Inflammatory macrophage (primary cell): ENCODE data around the gene KIF3A.

Source experiments
- DNase-seq, 2 donors: peaks; one replicate each; pipeline ENCODE4 v3.0.0-alpha.2; 2020 to 2022

The KIF3A gene

GRCh38 chr5:132753135-132753987 is 16.0 kb upstream of the KIF3A start:
- DNase-seq: no peak

GRCh38 chr5:132752581-132753125 is 15.3 kb upstream of the KIF3A start:
- no peak for DNase-seq

DNA sequence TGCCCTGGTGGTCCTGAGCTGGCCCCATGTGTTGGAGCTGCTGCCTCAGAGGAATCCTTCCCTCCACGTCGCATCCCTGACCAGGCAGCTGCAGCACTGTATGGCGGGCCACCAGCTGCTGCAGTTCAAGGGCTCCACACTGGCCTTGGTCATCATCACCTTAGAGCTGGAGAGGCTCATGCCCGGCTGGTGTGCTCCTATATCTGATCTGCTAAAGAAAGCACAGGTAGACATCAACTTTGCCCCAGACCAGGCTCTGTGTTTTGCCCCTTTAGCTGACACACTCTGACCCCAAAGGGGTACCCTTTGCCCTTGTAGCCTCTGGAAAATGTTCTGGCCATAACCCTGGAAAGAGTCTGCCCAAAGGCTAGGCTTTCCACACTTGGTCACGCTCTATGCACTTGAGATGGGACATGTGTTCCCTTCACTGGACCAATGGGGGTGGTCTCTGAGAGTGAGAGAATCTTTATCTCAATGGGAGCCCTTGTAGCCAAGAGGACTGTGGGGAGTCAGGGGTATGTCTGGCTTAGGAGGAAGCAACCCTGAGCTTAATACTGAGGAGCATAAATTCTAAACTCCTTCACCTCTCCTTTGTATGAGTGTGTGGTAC is 14.7 kb upstream of the KIF3A start:
- DNase-seq: no peak

DNA sequence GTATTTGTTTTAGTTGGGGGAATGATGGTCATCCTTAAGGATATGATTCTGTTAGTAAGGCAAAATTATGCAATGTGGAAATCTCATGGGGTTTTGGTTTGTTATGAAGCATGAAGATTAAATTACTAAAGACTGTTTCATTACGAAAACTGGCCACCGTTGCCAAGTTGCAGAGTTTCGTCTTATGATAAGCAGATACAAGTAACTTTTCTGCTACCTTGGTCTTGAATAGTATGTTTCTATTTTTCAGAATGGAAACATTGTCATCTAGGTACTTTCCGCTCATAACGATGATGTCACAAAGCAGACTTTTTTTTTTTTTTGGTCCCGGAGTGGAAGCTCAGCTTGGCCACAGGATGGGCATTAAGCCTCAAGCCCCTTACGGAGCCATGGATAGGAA is 14.1 kb upstream of the KIF3A start:
- DNase-seq: no peak

GRCh38 chr5:132750471-132751230 is 13.3 kb upstream of the KIF3A start:
- DNase-seq: no peak

GRCh38 chr5:132749506-132749905 is 12.2 kb upstream of the KIF3A start:
- DNase-seq: no peak

DNA sequence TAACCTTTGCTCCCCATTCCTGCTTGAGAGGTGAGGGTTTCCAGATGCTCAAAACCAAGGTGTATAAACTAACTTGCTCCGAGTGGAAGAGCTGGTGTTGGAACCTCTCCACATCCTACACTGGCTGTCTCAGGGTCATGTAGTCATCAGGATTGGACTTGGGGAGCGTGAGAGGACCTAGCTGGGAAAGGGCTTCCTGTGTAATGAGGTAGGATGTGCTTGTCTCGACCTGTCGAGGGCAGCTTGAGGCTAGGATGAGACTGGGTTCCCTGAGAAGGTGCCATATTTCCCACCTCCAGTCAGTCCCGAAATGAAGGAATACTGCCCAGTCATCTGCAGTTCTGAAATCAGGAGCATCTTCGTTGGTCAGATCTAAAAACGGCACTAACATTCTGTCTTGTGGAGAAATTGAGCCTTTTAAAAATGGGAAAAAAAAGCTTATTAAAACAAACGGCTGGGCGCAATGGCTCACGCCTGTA is 11.2 kb upstream of the KIF3A start:
- no peak for DNase-seq

DNA sequence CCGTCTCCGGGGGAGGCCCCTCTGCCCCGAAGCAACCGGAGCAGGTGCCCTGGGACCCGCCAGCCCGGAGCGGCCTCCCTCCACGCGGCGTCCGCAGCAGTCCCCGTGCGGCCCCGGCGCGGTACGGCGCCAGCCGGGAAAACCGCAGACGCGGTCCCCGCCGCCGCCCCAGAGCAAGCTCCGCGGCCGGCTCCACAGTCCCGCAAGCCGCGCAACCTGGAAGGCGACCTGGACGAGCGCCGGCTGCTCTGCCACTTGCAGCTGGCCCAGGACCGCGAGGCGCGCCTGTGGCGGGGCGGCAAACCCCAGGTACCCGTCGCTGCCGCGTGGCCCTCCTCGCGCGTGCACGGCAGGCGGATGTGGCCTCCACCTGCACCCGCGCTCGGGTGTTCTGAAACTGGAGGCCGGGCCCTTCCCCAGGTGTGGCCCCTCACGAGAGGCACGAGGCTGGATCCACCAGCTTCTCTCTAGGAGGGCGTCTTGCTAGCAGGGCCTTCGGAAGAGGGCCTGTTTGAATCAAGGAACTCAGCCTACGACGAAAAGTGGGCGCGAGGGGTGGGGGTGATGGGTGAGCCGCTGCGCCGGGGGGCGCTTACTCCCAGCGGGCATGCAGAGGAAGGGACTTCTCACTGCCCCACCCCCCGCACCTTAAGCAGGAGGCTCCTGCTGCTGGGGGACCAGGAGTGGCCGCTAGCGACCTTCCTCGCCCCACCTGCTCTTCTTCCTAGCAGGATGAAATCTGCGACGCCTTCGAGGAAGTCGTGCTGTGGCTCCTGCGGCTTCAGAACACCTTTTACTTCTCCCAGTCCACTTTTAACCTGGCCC is 10.5 kb upstream of the KIF3A start:
- DNase-seq: no peak

DNA sequence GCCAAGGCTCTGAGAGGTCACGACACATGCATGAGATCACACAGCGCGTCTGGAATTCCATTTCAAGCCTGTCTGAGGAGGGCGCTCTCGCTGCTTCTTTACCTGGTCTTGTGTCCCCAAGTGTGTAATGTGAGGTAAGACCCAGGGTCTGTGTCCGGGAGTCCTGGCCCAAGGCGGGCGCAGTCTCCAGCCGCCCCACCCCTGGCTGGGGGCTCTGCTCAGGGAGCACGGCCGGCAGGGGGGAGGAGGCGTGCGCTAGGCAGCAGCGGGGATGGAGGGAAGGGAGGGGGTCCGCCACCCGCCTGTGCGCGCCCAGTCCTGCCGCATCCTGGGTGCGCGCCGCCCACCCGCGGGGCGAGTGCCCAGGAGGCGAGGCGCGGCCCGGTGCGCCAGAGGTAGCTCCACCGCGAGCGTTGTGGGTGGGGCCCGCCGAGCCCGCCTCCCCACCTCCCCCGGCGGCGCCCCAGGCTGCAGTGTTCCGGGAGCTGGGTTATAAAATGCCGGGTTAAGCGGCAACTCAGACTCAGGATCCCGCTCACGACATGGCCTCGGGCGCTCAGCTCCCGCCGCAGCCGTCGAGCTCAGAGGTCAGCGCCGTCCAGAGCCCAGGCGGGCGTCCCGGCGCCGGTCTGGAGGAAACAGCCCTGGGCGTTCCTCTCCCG is 9.7 kb upstream of the KIF3A start, which contains the start of gene CCNI2:
TSS of gene CCNI2 (plus strand) at position 473 of the 662 bp plus-strand sequence. CDS start at position 543, 70 bp downstream.
- DNase-seq: peak in 1 of 2 donors; percentile 4

DNA sequence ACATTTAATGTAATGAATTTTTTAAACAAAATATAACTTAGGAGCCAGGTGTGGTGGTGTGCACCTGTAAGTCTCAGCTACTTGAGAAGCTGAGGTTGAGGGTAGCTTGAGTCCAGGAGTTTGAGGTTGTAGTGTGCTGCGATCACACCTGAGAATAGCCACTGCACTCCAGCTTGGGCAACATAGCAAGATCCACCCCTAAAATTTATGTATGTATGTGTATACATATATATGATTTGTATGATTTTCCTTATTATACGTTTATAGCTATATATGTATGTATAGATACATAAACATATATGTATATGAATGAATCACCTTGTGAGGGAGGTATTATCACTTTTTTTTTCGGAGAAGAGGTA is 9.2 kb upstream of the KIF3A start:
- DNase-seq: no peak

DNA sequence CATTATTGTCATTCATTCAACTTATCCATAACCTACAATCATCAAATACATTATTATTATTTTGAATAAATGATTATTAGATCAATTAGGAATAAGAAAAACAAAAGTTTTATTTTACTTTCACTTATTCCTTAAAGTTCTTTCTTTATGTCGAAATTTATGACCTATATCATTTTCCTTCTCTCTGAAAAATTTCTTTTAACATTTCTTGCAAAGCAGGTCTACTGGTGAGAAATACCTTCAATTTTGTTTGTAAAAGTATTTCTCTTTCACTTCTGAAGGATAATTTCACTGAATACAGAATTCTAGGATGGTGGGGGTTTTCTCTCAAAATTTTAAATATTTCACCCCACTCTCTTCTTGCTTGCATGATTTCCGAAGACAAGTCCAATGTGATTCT is 7.3 kb upstream of the KIF3A start:
- DNase-seq: no peak

GRCh38 chr5:132742626-132743025 is 5.3 kb upstream of the KIF3A start:
- DNase-seq: no peak

- DNase-seq: no peak
Observed at GRCh38 chr5:132742158-132742557, 4.8 kb upstream of the KIF3A start.

DNA sequence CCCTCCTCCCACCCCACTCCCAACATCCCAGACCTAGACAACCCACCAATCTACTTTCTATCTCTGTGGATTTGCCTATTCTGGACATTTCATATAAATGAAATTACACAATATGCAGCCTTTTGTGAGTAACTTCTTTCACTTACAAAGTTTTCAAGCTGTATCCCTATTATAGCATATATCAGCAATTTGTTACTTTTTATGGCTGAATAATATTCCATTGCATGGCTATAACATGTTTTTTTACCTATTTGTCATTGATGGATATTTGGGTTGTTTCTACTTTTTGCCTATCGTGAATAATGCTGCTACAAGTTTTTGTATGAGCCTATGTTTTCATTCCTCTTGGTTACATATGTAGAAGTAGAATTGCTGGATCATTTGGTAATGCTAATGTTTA is 1.9 kb upstream of the KIF3A start:
- no peak for DNase-seq

DNA sequence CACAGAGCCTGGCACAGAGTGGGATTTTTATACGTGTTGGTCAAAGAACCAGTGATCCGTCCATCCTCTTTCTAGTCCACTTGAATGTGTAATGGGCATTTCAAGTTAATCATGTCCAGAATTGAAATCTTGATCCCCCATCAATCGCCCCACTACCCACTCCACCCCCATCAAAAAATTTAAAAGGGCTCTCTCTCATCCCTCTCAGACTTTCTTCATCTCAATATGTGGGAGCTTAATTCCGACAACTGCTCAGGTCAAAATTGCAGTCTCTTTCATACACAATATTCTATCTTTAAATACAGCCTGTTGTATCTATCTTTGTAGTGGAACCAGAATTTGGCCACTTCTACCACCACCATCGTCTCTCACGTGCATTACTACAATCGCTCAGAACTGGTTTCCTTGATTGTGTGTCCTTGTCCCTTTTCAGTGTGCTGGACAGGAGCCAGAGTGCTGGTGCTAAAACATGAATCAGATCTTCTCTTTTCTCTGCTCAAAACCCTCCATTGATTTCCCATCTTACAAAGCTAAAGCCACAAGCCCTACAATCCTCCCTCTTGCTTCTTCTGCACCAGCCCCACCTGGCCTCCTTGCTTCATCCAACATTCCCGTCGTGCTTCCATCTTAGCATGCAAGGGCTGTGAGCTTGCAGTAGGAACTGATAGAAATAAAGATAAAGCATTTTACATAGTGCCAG is 786 bp upstream of the KIF3A start:
- DNase-seq: no peak

- DNase-seq: no peak
Observed at GRCh38 chr5:132734687-132735086, 2.7 kb downstream of the KIF3A start.

- no peak for DNase-seq
Observed at GRCh38 chr5:132733499-132734148, 3.7 kb downstream of the KIF3A start.

DNA sequence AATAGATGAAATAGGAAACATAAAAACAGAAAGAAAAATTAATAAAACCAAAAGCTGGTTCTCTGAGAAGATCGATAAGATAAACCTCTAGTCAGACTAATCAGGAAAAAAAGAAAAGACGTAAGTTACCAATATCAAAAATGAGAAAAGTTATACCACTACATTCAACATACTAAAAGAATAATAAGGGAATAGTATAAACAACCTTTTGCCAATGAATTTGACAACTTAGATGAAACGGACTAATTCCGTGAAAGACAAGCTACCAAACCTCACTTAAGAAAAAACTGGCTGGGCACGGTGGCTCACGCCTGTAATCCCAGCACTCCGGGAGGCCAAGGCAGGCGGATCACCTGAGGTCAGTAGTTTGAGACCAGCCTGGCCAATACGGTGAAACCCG is 7.5 kb downstream of the KIF3A start:
- no peak for DNase-seq

DNA sequence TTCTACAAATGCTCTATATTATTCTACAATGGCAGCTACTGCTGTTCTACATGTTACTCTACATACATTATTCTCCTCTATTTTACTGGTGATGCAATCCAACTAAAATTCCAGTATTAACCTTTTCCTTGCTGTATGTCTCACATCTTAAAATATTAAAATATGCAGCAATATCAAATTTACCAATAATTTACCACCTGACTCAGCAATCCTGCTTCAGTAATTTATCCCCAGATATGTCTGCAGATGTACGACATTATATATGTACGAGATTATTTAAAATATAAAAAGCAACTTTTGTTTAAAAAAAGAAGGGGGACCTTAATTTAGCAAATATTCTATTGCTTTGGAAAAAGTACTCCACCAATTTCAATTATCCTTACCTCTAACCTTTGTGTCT is 11.6 kb downstream of the KIF3A start:
- DNase-seq: no peak

DNA sequence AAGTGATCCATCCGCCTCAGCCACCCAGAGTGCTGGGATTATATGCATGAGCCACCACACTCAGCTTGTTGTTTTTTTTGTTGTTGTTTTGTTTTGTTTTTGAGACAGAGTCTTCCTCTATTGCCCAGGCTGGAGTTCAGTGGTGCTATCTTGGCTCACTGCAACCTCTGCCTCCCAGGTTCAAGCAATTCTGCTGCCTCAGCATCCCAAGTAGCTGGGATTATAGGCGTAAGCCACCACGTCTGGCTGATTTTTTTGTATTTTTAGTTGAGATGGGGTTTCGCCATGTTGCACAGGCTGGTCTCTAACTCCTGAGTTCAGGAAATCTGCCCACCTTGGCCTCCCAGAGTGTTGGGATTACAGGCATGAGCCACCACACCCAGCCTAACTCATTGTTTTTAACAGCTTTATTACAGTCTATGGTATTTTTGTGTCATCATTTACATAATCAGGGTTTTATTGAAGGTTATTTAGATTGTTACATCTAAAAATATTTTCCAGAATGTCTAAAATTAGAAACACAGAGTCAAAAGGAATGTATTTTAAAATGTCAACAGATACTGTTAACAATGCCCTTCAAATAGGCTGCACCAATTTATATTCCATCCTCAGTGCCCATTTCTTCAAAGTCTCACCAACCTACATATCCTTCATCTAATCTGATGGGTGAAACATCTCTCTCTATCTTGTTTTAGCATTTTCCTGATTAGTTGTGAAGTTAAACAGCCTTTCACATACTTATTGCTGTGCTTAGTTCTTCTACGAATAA is 18.6 kb downstream of the KIF3A start:
- DNase-seq: no peak
